WTC11 (cell line): ENCODE results near the gene EHMT1. TPM values are rescaled to one million over a fixed set of nuclear protein-coding genes. Genes with fewer than 3 reads are reported as not detected.
A peak's percentile ranks its signal among the peaks of the same experiment; 100 is the strongest.

ENCODE experiments used
- ATAC-seq: fragments of 200-7000 bp; cut with Tn5 transposase; 2 replicates; pipeline ENCODE4 v1.10.0; 2021; ENCODE audit warnings: mild to moderate bottlenecking, moderate library complexity
- CTCF ChIA-PET: fragments of 300-600 bp; sonication (Branson Sonifier 250); formaldehyde crosslinking; loops from one replicate; lab custom pipeline; 2021; ENCODE audit warnings: antibody characterized with exemption; lab: Charles Lee
- POLR2A ChIA-PET: fragments of 350-600 bp; sonication (Branson Sonifier 250); formaldehyde crosslinking; loops from one replicate; lab custom pipeline; 2021; ENCODE audit warnings: antibody characterized with exemption; lab: Charles Lee
- DNase-seq: peaks from one replicate; pipeline ENCODE4 v3.0.0; 2021; ENCODE audit warnings: low spot score
- H3K27ac Mint-ChIP-seq: 2 replicates; pipeline ENCODE4 v1.8.0; 2021; ENCODE audit warnings: mixed read lengths
- H3K27me3 Mint-ChIP-seq: 2 replicates; pipeline ENCODE4 v1.8.0; 2021; ENCODE audit warnings: low read depth, mild to moderate bottlenecking, moderate library complexity, mixed read lengths
- H3K36me3 Mint-ChIP-seq: 2 replicates; pipeline ENCODE4 v1.8.0; 2021; ENCODE audit warnings: mixed read lengths
- H3K4me1 Mint-ChIP-seq: 2 replicates; pipeline ENCODE4 v1.8.0; 2022; ENCODE audit warnings: mixed read lengths
- H3K4me3 Mint-ChIP-seq: 2 replicates; pipeline ENCODE4 v1.8.0; 2021; ENCODE audit warnings: mild to moderate bottlenecking, moderate library complexity, mixed read lengths
- H3K9me3 Mint-ChIP-seq: 2 replicates; pipeline ENCODE4 v1.8.0; 2021; ENCODE audit warnings: mixed read lengths
- AFF4 ChIP-seq: sonication (generic); formaldehyde crosslinking; IDR thresholded peaks from 2 replicates; pipeline ENCODE4 v1.8.1; 2023; ENCODE audit warnings: mild to moderate bottlenecking, missing genetic modification reagents, borderline replicate concordance
- ATF1 ChIP-seq: sonication (generic); formaldehyde crosslinking; IDR thresholded peaks from 2 replicates; pipeline ENCODE4 v1.8.1; 2023; ENCODE audit warnings: mild to moderate bottlenecking, moderate library complexity, missing genetic modification reagents
- ATF3 ChIP-seq: sonication (generic); formaldehyde crosslinking; conservative IDR thresholded peaks from 2 replicates; pipeline ENCODE4 v1.8.1; 2022; ENCODE audit warnings: mild to moderate bottlenecking, missing genetic modification reagents
- ATF6 ChIP-seq: sonication (generic); formaldehyde crosslinking; IDR thresholded peaks from 2 replicates; pipeline ENCODE4 v1.8.1; 2023; ENCODE audit warnings: mild to moderate bottlenecking, missing genetic modification reagents
- ETV6 ChIP-seq: sonication (generic); formaldehyde crosslinking; IDR thresholded peaks from 2 replicates; pipeline ENCODE4 v1.8.1; 2022; ENCODE audit warnings: mild to moderate bottlenecking, missing genetic modification reagents
- FOXJ3 ChIP-seq: sonication (generic); formaldehyde crosslinking; IDR thresholded peaks from 2 replicates; pipeline ENCODE4 v1.9.0; 2021; ENCODE audit warnings: missing genetic modification reagents, mild to moderate bottlenecking, borderline replicate concordance
- FOXK1 ChIP-seq: sonication (generic); formaldehyde crosslinking; IDR thresholded peaks from 2 replicates; pipeline ENCODE4 v1.8.0; 2022; ENCODE audit warnings: mild to moderate bottlenecking, moderate library complexity, missing genetic modification reagents
- HMGA2 ChIP-seq: fragments of 250-450 bp; sonication (Bioruptor Pico); IDR thresholded peaks from 2 replicates; pipeline ENCODE4 v1.4.0; 2021; ENCODE audit warnings: mild to moderate bottlenecking, moderate library complexity
- HMGXB4 ChIP-seq: sonication (generic); formaldehyde crosslinking; IDR thresholded peaks from 2 replicates; pipeline ENCODE4 v1.8.1; 2023; ENCODE audit warnings: mild to moderate bottlenecking, moderate library complexity, missing genetic modification reagents
- JAZF1 ChIP-seq: fragments of 250-450 bp; sonication (Bioruptor Pico); IDR thresholded peaks from 2 replicates; pipeline ENCODE4 v1.9.0; 2021; ENCODE audit warnings: moderate library complexity, mild to moderate bottlenecking, inconsistent platforms
- KAT7 ChIP-seq: sonication (generic); formaldehyde crosslinking; IDR thresholded peaks from 2 replicates; pipeline ENCODE4 v1.8.1; 2023; ENCODE audit warnings: missing genetic modification reagents, mild to moderate bottlenecking, borderline replicate concordance
- MLX ChIP-seq: sonication (generic); formaldehyde crosslinking; IDR thresholded peaks from 2 replicates; pipeline ENCODE4 v1.8.1; 2023; ENCODE audit warnings: mild to moderate bottlenecking, missing genetic modification reagents, moderate library complexity
- NFATC4 ChIP-seq: fragments of 250-450 bp; sonication (Bioruptor Pico); IDR thresholded peaks from 2 replicates; pipeline ENCODE4 v1.9.0; 2021; ENCODE audit warnings: mild to moderate bottlenecking
- OVOL2 ChIP-seq: fragments of 250-450 bp; sonication (Bioruptor Pico); IDR thresholded peaks from 2 replicates; pipeline ENCODE4 v1.9.0; 2021; ENCODE audit warnings: mild to moderate bottlenecking, borderline replicate concordance
- PRRX2 ChIP-seq: fragments of 250-450 bp; sonication (Bioruptor Pico); IDR thresholded peaks from 2 replicates; pipeline ENCODE4 v1.8.0; 2021; ENCODE audit warnings: mild to moderate bottlenecking
- RORB ChIP-seq: fragments of 250-450 bp; sonication (Bioruptor Pico); IDR thresholded peaks from 2 replicates; pipeline ENCODE4 v1.9.0; 2021; ENCODE audit warnings: mild to moderate bottlenecking
- SMAD3 ChIP-seq: sonication (generic); formaldehyde crosslinking; IDR thresholded peaks from 2 replicates; pipeline ENCODE4 v1.8.0; 2022; ENCODE audit warnings: missing genetic modification reagents, mild to moderate bottlenecking, borderline replicate concordance
- SOX15 ChIP-seq: fragments of 250-450 bp; sonication (Bioruptor Pico); IDR thresholded peaks from 2 replicates; pipeline ENCODE4 v1.9.0; 2021; ENCODE audit warnings: mild to moderate bottlenecking
- ZBTB43 ChIP-seq: sonication (generic); formaldehyde crosslinking; IDR thresholded peaks from 2 replicates; pipeline ENCODE4 v1.8.1; 2023; ENCODE audit warnings: mild to moderate bottlenecking, missing genetic modification reagents
- total RNA-seq: library from RNA; stranded (reverse); gene quantifications from 3 replicates; pipeline ENCODE4 v1.2.3, GENCODE V29; 2021

The EHMT1 gene
- total RNA-seq, 1 experiment from 2014 or later: 170 TPM

GRCh38 chr9:137756045-137756744 is 137.4 kb downstream of the EHMT1 start:
- ATAC-seq: no peak
- Mint-ChIP-seq H3K36me3 (peaks cover 80% of the 10 kb centered on the region), H3K4me3 (no peak overlapping the region), H3K4me1 (peaks cover 19% of the 10 kb centered on the region), H3K9me3 (peaks cover 7% of the 10 kb centered on the region), H3K27ac (peak overlapping the region; percentile 54), H3K27me3 (no peaks in the 10 kb centered on the region)
- CTCF ChIA-PET: no interaction called here
- no peak for DNase-seq
- POLR2A ChIA-PET: no interaction called here
- TF ChIP-seq FOXJ3 (no peak), ATF1 (CRISPR knock-in tag) (no peak), PRRX2 (CRISPR knock-in tag) (no peak), ZBTB43 (CRISPR knock-in tag) (no peak), NFATC4 (CRISPR knock-in tag) (no peak), HMGXB4 (no peak), AFF4 (no peak), FOXK1 (CRISPR knock-in tag) (no peak), KAT7 (CRISPR knock-in tag) (no peak), MLX (CRISPR knock-in tag) (no peak), ATF6 (no peak), OVOL2 (CRISPR knock-in tag) (no peak), ETV6 (CRISPR knock-in tag) (no peak), SMAD3 (no peak), RORB (CRISPR knock-in tag) (no peak), HMGA2 (CRISPR knock-in tag) (no peak), ATF3 (CRISPR knock-in tag) (no peak), SOX15 (no peak), JAZF1 (CRISPR knock-in tag) (no peak)
